ENCODE data around the gene TUBB4B.

Gene TUBB4B

DNA sequence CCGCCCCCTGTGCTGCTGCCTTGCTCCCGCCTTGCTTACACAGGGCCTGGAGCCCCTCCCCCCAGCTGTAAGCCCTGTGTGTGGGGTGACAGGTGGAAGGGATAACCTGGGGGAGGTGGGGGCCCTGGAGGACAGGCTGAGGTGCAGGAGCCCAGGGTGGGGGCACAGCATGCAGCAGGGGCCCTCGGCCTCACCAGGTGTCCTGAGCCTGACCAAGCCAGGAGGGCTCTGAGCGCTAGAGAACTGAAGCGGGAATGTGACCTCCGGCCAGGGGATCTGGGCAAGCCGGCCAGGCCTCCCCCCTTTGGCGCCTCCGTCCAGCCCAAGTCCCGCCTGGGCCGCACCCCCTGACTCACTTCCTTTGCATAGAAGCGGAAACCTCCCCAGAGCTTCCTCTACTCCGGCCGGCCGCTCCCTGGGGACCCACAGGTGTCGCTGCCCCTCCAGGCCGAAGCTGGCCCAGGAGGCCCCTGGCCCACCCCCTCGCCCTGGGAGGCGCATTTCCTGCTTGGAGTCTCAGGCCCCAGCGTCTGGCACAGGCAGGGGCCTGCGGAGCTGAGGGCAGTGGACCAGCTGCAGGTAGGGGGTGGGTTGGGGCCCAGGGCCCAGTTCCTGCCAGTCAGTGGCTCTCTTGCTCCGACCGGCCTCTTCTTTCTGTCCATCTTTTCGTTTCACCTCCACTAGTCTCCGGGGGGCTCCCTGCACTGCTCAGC is 36.4 kb downstream of the TUBB4B start, which contains the start of gene TOR4A:
TSS of gene TOR4A (plus strand) at position 398 of the 713 bp plus-strand sequence. CDS start 964 bp downstream, outside the sequence.
- in situ Hi-C loops (cut with MboI; ENCODE audit: low pct_unique_long_range_greater_than_20kb, low sequenced_read_pairs): no loop called here
- peak; percentile 85 for DNase-seq

DNA sequence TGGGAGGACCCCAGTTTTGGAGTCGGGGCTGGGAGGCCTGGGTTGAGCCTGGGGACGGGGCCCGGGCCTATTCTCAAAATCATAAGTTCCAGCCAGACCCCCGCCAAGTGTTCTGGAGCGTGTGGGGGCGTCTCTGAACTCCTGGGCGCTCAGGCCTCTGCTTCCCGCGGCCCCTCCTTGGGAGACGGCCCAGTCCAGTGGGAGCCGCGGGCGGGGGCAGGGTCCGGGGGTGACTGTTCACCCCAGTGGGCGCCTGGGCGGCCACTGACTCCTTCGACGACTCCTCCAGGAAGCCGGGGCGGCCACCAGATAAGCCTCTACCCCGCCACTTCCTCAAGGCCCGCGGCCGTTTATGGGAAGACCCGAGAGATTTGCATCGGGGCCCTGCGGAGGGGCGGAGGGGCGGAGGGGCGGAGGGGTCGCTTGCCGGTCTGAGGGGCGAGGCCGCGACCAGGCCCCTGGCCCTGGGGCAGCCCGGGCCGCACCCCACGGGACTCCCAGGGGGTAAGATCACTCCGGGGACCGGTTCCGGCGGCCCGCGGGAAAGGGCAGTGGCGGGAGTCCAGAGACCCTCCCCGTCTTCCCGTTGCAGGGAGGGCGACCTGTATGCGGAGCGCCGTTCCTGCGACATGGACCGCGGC is 37.1 kb downstream of the TUBB4B start:
- in situ Hi-C loops (cut with MboI; ENCODE audit: low pct_unique_long_range_greater_than_20kb, low sequenced_read_pairs): no loop called here
- no peak for DNase-seq

DNA sequence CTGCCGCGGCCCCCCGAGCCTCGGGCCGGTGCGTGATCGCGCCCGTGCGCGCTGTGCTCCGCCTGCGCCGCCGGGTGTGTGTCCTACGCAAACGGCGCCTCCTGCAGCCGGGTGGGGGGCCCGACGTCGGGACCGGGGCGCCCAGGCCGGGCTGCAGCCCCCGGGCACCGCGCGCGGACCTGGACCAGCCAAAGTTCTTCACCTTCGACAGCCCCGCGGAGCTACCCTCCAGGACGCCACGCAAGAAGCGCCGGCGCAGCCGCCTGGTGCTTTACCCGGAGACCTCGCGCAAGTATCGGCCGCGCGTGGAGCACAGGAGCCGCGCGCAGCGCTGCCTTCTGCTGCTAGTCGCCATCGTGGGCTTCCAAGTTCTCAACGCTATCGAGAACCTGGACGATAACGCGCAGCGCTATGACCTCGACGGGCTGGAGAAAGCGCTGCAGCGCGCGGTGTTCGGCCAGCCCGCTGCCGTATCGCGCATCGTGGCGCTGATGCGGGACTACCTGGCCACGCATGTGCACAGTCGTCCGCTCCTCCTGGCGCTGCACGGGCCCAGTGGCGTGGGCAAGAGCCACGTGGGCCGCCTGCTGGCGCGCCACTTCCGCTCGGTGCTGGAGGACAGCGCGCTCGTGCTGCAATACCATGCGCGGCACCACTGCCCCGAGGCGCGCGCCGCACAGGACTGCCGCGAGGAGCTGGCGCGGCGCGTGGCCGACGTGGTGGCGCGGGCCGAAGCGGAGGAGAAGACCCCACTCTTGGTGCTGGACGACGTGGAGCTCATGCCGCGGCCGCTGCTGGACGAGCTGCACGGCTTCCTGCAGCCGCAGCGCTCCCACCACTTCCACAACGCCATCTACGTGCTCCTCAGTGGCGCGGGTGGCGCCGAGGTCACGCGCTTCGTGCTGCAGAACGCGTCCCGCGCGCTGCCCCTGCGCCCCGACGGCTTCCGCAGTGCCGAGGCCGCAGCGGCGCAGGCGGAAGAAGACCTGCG is 37.9 kb downstream of the TUBB4B start:
- no peak for DNase-seq
- in situ Hi-C loops (cut with MboI; ENCODE audit: low pct_unique_long_range_greater_than_20kb, low sequenced_read_pairs): no loop called here

DNA sequence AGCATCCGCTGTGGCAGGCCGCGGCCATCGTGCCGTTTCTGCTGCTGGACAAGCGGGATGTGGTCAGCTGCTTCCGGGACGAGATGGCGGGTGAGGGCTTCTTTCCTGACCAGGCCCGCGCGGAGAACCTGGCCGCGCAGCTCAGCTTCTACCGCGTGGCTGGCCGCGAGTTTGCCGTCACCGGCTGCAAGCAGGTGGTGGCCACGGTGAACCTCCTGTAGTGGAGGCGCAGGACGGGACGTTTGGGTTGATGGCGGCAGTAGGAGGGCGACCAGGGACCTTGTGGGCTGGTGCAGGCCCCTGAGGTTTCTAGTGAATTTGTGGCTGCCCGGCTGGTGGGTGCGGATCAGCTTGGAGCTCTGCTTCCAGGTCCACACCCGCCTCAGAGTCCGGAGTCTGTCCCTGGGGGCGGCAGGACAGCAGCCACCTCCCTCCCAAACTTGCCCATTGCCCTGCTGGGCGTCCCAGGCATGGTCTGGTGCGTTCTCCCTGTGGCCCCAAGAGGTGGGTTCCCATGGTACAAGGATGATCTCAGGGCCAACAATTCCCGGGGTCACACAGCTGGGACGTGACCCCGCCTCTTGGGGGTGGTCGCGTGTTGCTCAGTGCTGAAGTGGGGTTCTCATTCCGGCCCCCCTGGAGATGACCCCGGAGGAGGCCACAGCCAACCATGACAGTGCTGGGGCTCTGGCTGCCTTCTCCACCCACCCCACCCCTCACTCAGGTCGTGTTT is 38.8 kb downstream of the TUBB4B start:
- in situ Hi-C loops (cut with MboI; ENCODE audit: low pct_unique_long_range_greater_than_20kb, low sequenced_read_pairs): no loop called here
- DNase-seq: no peak

DNA sequence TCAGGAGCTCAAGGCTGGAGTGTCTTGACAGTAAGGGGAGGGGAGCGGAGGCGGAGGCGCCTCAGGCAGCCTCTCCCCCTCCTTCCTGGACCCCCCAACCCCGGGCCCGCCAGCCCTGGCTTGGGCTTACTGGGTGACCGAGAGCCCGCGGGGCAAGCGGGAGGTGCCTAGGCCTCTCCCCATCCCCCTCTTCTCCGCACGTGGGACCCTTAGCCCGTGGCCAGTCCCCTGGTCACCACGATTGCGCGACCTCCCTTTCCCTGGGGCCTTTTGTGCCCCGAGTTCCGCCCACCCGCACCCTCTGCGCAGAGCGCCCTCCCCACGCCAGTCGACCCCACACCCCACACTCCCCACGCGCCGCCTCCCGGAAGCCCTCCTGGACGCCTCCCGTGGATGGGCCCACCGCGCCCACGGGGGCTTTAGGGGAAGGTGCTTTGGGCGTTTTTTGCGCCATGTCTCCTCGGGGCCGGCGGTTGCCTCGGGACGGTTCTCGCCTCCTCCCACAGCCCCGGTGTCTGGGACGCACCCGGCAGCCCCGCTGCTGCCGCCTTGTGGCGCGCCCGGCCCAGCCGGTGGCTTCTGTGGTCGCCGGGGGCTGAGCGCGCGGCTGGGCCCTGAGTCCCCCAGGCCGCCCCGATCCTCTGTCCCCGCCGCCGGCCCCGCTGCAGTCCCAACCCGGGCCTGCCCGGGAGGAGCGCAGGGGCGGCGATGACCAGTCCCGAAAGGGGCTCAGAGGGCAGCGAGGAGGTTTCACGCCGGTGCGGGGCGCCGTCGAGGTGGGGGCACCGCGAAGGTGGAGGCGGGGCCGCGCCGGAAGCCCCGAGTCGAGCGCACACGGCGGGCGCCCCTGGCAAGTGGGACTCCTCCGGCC is 39.6 kb downstream of the TUBB4B start:
- no peak for DNase-seq
- in situ Hi-C loops (cut with MboI; ENCODE audit: low pct_unique_long_range_greater_than_20kb, low sequenced_read_pairs): no loop called here

DNA sequence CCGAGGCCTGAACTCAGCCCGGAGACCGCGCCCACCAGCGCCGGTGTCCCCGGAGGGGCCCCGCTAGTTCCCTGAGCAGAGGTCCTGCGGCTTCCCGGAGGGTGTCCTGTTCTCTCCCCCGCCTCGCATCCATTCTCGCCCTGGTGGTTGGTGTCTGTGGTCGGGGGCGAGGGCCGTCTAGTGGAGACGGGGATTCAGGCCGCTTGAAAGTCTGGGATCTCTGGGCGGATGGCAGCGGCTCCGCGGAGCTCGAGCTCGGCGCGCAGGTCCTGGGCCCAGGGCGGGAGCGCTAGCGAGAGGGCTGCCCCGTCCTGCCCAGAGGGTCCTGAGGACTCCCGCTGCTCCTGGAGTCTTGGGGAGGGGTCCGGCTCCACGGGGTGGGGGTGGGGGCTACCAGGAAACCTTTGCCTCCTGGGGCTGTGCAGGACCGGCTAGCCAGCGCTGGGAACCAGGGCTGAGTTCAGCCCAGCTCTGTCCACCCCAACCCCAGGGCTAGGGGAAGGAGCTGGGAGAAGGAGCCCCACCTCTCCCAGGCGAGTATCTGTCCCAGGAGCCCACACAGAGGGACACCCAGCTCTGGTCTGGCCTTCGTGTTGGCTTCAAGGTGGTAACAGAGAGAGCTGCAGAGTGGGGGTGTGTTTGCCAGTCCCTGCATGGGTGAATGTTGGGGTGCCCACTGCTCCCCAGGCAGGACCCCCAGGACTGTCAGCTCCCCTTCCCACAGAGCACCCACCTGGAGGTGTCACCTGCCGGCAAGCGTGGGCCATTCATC is 40.4 kb downstream of the TUBB4B start:
- no peak for DNase-seq
- in situ Hi-C loops (cut with MboI; ENCODE audit: low pct_unique_long_range_greater_than_20kb, low sequenced_read_pairs): no loop called here

DNA sequence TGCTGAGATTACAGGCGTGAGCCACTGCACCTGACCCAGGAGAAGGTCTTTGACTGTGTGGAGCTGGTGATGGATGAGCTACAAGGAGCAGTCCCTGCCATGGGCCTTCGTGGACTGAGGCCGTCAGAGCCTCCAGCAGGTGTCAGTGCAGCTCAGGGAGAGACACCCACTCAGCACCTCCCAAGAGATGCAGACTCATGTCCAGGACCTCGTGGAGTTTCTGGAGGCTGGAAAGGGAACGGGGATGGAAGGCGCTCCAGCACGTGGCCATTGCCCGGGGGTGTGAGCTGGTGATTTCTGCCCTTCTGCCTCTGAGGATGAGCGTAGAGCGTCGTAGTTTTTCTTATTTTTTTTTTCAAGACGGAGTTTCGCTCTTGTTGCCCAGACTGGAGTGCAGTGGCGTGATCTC is 45.9 kb downstream of the TUBB4B start:
- DNase-seq: peak; percentile 83
- in situ Hi-C loops (cut with MboI; ENCODE audit: low pct_unique_long_range_greater_than_20kb, low sequenced_read_pairs): no loop called here

DNA sequence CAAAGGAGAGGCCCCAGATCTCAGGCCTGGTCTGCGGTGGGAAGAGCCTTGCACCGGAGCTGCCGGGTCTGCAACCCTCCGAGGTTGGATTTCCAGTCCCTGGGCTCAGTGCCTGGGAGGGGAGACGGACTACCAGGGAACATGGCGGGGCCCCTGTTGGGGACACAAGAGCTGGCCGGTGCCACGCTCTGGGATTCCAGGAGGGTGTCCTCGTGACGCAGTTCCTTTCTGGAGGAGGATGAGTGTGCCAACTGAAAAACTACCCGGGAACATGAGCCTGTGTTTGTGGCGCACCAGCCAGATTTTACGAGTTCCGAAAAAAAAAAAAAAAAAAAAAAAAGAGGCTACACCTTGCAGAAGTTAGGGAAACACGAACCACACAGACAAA is 52.0 kb downstream of the TUBB4B start:
- no peak for DNase-seq
- in situ Hi-C loops (cut with MboI; ENCODE audit: low pct_unique_long_range_greater_than_20kb, low sequenced_read_pairs): loop anchor here (10.0 kb wide), 1 partner anchor 112 kb away; no protein-coding TSS in a partner anchor

Measured in KBM-7 (cell line).